Stimulated activated CD8-positive, alpha-beta memory T cell treated with anti-CD3 and anti-CD28 coated beads, Interleukin-4, amount 100 ng/mL, for 48 hours (primary cell): ENCODE results near the gene FNDC5.

Experiments
- DNase-seq: peaks from one replicate; pipeline ENCODE4 v3.0.0-alpha.2; 2020

FNDC5 gene

GRCh38 chr1:32863881-32864245 lies 6.8 kb downstream of the FNDC5 start:
- no peak for DNase-seq

- DNase-seq, result no peak
Measured at GRCh38 chr1:32863218-32863880, 7.4 kb downstream of the FNDC5 start.

- no peak for DNase-seq
Measured at GRCh38 chr1:32861904-32862695, 8.6 kb downstream of the FNDC5 start.

- DNase-seq, result no peak
Measured at GRCh38 chr1:32860566-32860965, 10.1 kb downstream of the FNDC5 start.

GRCh38 chr1:32859915-32860314 lies 10.8 kb downstream of the FNDC5 start:
- no peak for DNase-seq

GRCh38 chr1:32858791-32859190 lies 11.9 kb downstream of the FNDC5 start:
- DNase-seq, result no peak

GRCh38 chr1:32858136-32858535 lies 12.6 kb downstream of the FNDC5 start:
- no peak for DNase-seq

- DNase-seq, result no peak
Measured at GRCh38 chr1:32855861-32856617, 14.7 kb downstream of the FNDC5 start.

GRCh38 chr1:32848354-32849063 lies 22.2 kb downstream of the FNDC5 start:
- DNase-seq, result no peak

- DNase-seq, result no peak
Measured at GRCh38 chr1:32831878-32832277, 38.8 kb downstream of the FNDC5 start.

GRCh38 chr1:32830092-32830852 lies 40.4 kb downstream of the FNDC5 start:
- no peak for DNase-seq

- DNase-seq, result no peak
Measured at GRCh38 chr1:32828341-32828740, 42.4 kb downstream of the FNDC5 start.

- no peak for DNase-seq
Measured at GRCh38 chr1:32825181-32825580, 45.5 kb downstream of the FNDC5 start.

GRCh38 chr1:32818804-32819541 lies 51.7 kb downstream of the FNDC5 start:
- DNase-seq, result no peak

- DNase-seq, result peak; percentile 52
Measured at GRCh38 chr1:32817815-32818786, 52.6 kb downstream of the FNDC5 start.

GRCh38 chr1:32817159-32817814 lies 53.4 kb downstream of the FNDC5 start, which contains the start of the genes S100PBP and YARS1:
Gene S100PBP (plus strand): TSS chr1:32817653. CDS start chr1:32826100, 8,447 bp downstream.
Gene YARS1 (minus strand): TSS chr1:32817358. CDS start chr1:32817244, 114 bp downstream.
- DNase-seq, result peak; percentile 100

GRCh38 chr1:32816676-32817158 lies 54.0 kb downstream of the FNDC5 start:
- no peak for DNase-seq

- no peak for DNase-seq
Measured at GRCh38 chr1:32813941-32814739, 56.6 kb downstream of the FNDC5 start.
